DND-41 (cell line): ENCODE results near the gene MEAK7.

ENCODE experiments used
- EZH2 ChIP-seq: IDR thresholded peaks from 3 replicates; pipeline ENCODE4 v1.6.1; 2012; ENCODE audit warnings: borderline replicate concordance, low read depth, mild to moderate bottlenecking, moderate library complexity, low read length, inconsistent platforms; ENCODE audit not compliant: severe bottlenecking
- TF ChIP-seq, protein P1 (sequence below): IDR thresholded peaks from 2 replicates; pipeline ENCODE4 v1.5.1; 2012; ENCODE audit warnings: borderline replicate concordance, low read length, moderate library complexity, mild to moderate bottlenecking; ENCODE audit not compliant: poor library complexity, severe bottlenecking; ENCODE audit errors: extremely low read depth

DNA sequence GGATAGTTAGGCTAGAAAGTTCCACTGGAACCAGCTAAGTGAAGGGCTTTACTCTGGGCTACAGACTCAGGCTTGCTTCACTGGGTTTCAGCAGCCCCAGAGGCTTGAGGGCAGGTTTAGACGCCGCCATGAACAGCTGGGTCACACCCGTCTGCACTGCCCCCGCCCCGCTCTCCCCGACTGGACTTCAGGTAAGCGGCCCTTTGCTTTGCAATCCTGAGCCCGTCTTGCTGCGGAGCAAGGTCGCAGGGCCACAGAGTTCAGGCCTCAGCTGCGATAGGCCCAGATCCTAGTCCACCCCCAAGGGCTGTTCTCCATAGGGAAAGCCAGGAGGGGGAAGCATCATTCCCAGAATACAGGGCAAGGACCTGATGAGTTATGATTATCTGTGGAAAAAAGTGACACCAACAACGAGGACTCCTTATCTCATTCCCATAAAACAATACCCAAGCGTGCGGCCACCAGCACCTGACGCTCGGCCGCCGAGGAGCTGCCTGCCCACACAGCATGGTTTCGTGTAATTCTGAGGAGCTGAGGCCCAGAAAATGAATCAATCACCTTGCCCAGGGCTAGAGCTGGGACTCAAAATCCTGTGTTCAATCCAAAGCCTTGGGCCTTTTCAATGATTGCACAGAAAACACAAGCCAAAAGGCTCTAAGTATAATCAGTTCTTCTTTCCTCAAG, 20.4 kb downstream of the MEAK7 start:
- TF ChIP-seq, protein P1, sequence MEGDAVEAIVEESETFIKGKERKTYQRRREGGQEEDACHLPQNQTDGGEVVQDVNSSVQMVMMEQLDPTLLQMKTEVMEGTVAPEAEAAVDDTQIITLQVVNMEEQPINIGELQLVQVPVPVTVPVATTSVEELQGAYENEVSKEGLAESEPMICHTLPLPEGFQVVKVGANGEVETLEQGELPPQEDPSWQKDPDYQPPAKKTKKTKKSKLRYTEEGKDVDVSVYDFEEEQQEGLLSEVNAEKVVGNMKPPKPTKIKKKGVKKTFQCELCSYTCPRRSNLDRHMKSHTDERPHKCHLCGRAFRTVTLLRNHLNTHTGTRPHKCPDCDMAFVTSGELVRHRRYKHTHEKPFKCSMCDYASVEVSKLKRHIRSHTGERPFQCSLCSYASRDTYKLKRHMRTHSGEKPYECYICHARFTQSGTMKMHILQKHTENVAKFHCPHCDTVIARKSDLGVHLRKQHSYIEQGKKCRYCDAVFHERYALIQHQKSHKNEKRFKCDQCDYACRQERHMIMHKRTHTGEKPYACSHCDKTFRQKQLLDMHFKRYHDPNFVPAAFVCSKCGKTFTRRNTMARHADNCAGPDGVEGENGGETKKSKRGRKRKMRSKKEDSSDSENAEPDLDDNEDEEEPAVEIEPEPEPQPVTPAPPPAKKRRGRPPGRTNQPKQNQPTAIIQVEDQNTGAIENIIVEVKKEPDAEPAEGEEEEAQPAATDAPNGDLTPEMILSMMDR = no peak
- no peak for TF ChIP-seq EZH2
